ENCODE results near the gene OR2L8. TPM values are rescaled to one million over a fixed set of nuclear protein-coding genes. Genes with fewer than 3 reads are reported as not detected.

OR2L8 gene, protein sequence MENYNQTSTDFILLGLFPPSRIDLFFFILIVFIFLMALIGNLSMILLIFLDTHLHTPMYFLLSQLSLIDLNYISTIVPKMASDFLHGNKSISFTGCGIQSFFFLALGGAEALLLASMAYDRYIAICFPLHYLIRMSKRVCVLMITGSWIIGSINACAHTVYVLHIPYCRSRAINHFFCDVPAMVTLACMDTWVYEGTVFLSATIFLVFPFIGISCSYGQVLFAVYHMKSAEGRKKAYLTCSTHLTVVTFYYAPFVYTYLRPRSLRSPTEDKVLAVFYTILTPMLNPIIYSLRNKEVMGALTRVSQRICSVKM
- 0.17 TPM in 1 of 2 replicates, not detected in the other for total RNA-seq

DNA sequence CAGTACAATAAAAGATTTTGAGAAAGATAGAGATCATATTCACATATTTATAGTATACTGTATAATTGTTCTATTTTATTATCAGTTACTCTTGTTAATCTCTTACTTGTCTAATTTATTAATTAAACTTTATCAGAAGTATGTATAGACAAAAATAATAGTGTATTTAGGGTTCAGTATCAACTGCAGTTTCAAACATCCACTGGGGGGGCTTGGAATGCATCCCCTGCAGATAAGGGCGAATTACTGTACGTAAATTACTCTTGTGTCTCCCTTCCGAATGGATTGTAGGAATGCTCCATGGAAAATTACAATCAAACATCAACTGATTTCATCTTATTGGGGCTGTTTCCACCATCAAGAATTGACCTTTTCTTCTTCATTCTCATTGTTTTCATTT is at the start of gene OR2L8:
Gene OR2L8, plus strand, starts transcription at position 301 of the 400 bp plus-strand sequence. Its CDS starts 0 bp downstream, at position 301.
- no peak for DNase-seq

DNA sequence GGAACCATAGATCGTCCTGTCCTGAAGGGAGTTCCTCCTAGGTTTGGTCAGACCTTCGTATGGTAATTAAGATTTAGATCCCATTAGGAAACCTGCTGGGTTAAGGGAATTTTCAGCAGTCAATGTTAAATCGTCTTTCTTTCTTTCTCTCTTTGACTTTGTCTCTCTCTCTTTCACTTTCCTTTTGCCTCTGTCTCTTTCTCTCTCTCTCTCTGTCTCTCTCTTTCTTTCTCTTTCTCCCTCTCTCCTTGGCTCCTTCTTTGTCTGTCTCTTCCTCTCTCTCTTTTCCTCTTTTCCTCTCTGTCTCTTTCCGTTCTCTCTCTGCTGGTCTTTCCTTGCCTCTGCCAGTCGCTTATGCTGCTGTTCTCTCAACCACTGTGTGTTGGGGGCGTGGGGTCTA is 44.5 kb upstream of the OR2L8 start:
- DNase-seq = no peak

DNA sequence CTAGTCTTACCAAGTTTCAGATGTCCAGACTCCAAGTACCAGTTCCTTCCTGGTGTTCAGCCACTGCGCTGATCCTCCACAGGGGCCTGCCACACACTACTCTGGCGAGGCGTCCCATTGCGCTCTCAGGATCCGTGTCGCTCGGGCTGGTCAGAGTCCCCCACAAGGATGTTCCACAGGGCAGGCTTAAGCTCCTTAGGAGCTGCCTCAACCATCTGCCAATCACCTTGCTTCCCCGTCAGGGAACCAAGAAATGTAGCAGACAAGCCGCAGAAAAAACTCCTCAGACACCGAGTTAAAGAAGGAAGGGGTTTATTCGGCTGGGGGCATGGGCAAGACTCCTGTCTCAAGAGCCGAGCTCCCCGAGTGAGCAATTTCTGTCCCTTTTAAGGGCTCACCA is 43.5 kb upstream of the OR2L8 start:
- DNase-seq = no peak

DNA sequence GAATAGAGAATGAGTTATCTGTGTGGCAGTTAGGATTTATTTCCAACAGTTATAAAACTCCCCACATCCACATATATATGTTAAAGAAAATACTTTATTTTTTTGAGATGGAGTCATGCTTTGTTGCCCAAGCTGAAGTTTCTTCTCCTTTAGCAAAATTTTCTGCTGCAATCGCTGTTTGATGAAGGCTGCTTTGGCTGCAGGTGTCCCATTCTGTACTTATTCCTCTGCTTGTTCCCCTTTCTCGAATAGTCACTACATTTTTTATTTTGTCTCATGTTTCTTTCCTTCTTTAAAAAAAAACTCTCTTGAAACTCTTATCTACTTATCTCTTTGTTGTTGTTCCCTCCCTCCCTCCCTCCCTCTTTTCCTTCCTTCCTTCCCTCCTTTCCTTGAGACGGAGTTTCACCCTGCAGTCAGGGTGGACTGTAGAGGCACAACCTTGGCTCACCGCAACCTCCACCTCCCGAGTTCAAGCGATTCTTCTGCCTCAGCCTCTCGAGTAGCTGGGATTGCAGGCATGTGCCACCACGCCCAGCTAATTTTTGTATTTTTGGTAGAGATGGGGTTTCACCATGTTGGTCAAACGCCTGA is 42.7 kb upstream of the OR2L8 start:
- DNase-seq = no peak

DNA sequence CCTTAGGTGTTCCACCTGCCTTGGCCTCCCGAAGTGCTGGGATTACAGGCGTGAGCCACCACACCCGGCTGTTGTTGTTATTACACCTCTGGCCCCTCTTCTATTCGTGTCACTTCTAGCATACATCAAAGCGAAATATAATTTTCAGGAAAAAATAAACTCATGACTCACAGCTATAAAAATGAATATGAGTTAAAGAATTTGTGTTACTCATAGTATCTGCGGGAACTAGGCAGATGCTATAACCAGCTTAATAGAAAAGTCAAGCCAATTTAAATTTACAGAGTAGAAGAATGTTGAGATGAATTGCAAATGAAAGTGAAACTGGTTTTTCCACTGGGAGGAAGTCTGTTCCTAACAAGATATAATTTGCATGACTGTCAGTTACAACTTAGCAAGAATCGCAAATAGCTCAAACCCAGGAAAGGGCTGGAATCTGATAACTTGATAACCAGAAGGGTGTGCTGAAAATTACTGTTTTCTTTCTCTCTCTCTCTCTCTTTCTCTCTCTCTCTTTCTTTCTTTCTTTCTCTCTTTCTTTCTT is 42.1 kb upstream of the OR2L8 start:
- no peak for DNase-seq

DNA sequence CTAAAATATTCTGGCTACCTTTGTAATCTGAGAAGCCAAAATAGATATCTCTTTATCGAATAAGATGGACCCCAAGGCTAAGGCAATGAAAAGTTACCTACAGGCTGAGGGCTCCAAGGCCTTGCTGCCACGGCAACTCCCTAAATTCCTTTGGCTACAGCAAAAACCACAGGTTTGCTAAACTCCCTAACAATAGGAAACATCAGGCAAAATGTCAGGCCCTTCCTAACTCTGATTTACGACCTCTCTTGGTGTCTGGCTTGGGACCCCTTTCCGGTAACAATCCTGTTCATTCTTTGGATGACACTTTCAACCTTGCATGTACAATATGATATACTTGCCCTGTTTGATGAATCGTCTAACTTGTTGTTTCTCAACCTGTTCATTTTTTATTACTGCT is 39.9 kb upstream of the OR2L8 start:
- DNase-seq = no peak

DNA sequence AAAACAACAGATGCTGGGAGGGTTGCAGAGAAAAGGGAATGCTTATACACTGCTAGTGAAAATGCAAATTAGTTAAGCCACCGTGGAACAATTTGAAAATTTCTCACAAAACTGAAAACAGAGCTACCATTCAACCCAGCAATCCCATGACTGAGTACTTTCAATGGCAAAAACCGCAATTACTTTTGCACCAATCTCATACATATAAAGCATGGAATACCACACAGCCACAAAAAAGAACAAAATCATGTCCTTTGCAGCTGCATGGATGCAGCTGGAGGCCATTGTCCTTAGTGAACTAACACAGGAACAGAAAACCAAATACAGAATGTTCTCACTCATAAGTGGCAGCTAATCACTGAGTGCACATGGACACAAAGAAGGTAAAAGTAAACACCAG is 34.9 kb upstream of the OR2L8 start:
- DNase-seq = no peak

DNA sequence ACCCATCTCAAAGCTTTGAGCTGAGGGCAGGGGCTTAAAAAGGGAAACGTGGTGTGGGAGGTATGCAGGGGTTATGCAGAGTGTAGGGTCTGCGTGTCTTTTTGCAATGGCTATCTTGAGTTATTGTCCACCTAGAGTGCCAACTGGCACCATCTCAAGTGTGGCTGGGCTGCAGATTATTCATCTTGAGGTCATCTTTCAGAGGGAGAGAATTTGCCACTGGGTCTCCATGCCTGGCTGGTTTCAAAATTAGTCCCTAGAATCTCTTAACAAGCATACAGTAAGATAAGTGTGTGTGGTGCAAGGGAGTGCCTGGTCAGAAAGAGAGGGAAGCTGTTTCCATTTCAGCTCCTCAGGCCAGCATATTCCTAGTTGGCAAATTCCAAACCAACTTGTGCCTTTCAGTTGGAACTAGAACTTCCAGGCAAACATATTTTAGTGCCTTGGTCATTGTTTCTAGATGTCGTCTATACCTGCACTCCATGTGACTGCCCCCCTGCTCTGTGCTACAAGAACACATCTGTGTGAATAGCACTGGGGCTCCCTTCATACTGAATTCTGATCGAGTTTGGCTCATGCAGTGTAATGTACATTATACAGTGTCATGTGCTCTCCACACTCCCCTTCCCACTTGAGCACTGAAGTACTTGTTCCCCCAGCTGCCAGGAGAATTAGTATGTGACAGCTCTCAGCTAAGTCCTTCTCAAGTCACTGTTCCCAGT is 33.6 kb upstream of the OR2L8 start:
- no peak for DNase-seq

DNA sequence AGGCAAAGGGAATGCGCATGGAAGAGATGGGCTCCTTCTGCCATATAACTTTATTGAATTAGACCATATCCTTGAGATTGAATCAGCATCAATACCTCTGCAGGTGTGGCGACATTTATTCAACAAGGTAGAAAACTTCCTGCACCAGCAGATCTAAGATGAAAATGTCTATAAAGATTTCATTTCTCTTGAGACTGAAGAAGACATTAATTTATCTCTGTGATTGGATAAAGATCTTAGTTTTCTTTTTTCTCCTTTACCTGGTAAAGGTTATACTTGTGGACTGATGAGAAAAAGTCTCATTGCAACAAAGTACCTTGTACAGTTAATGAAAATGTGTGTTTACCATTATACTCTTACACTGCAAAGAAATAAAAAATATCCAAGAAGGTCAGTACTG is 28.7 kb upstream of the OR2L8 start, which contains the start of gene OR2T8:
Gene OR2T8, plus strand, starts transcription at position 301 of the 400 bp plus-strand sequence. CDS start 766 bp downstream, outside the sequence.
- DNase-seq = no peak

DNA sequence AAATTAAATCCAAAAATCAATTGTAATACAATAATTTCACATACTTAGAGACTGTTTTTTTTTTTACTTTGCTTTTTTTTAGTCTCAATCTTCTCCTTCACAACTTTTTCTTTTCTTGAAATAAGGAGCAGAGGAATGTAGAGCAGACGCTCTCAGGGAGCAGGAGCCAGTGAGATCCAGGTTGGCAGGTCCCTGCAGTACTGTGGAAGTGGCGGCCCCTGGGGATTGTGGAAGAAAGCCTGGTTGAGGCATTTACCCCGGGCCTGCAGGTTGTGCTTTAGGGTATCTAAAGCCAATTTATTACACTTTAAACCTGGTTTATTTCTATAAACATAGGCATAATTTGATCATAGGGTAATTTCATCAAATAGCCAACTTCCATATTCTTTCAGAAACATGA is 24.7 kb upstream of the OR2L8 start:
- no peak for DNase-seq

DNA sequence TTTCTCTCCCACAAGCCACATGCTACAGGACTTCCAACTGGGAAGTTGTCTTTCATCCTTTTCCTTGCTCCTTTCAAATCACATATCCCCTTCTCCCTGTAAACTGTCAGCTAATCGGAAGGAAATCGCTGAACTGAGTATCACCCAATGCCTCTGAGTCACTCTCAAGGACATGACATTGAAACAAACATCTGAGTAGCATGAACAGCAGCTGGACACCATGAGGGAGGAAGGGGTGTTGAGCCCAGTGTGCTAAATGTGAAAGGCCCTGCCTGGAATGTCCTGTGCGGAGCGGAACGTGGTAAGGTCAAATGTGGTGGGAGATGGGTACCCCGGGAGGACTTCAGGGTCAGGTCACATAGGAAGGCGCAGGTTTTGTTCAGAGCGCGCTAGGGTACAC is 23.8 kb upstream of the OR2L8 start, which contains the start of gene OR2AJ1:
Gene OR2AJ1, plus strand, starts transcription at position 22 of the 400 bp plus-strand sequence. CDS start 8,880 bp downstream, outside the sequence.
- DNase-seq = no peak

DNA sequence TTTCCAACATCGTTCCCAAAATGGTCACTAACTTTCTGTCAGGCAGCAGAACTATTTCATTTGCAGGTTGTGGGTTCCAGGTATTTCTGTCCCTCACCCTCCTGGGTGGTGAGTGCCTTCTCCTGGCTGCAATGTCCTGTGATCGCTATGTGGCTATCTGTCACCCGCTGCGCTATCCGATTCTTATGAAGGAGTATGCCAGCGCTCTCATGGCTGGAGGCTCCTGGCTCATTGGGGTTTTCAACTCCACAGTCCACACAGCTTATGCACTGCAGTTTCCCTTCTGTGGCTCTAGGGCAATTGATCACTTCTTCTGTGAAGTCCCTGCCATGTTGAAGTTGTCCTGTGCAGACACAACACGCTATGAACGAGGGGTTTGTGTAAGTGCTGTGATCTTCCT is 14.7 kb upstream of the OR2L8 start:
- DNase-seq = no peak

DNA sequence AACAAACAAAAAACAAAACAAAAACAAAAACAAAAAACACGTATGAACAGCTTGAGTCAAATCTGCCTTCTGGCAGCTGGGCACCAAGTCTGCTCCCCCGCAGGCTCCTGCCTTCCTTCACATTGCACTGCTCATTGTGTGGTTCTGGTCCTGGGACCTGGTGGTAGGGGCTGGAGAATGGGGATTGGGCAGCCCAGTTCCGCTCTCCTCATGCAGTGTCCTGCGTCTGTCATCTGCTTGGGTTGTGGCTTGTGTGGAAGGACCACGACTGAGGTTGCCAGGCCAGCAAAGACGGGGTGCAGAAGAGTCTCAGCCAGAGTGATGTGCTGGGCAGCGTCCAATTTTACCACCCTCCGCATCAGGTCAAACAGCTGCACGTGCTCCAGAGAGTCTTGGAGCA is 12.9 kb upstream of the OR2L8 start:
- no peak for DNase-seq

DNA sequence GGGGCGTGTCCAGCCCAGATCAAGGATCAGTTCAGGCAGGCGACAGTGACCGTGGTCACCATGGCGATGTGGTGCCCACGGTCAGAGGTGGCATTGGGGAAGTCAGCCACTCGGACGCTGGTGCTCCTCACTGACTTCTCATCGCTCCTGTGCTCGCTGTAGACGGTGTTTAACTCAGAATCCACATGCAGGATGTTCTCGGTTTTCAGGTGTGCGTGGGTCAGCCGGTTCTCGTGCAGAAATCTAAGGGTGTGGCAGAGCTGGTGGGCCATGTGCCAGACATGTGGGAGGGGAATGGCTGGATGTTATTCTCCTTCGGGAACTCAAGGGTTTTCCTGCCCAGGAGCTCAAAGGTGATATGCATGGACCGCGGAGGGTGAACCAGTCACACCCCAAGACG is 12.2 kb upstream of the OR2L8 start:
- DNase-seq = no peak

DNA sequence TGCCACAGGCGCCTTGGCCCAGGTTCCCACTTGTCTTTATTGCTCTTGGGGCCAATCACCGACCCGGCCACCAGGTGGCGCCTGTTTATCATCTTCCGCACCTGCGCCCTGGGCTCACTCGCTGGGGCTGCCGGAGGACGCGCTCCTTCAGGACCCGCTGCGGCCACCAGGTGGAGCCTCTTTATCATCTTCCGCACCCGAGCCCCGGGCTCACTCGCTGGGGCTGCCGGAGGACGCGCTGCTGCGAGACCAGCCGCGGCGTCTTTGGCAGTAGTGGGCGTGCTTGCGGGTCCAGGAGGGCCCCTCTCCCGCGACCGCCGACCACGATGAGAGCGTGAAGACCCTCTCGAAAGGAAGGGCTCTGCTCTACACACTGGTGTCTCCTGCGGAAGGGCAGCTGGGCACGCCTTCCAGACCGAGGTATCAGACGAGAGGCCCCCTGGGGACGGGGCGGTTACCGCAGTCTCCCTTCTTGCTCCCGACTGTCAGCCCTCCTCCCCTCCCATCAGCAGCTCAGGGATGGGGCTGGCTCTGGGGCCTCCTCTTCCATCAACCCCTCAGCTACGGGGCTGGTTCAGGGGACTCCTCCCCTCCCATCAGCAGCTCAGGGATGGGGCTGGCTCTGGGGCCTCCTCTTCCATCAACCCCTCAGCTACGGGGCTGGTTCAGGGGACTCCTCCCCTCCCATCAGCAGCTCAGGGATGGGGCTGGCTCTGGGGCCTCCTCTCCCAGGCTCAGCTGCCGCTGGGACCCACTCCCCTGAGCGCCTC is 11.5 kb upstream of the OR2L8 start:
- DNase-seq = peak; percentile 2

DNA sequence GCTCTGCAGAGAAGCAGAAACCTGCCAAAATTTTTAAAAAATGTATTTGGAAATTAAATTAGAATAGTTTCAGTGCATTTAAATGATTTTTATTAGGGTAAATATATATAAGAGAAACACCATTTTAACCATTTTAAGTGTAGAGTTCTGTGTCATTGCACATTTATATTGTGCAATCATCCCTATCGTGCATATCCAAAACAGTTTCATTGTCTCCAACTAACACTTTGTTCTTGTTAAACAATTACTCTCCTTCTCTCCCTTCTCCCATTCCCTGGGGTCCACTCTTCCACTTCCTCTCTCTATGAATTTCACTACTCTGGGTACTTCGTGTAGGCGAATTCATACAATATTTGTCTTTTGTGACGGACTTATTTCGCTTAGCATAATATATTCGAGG is 6.0 kb upstream of the OR2L8 start:
- no peak for DNase-seq

DNA sequence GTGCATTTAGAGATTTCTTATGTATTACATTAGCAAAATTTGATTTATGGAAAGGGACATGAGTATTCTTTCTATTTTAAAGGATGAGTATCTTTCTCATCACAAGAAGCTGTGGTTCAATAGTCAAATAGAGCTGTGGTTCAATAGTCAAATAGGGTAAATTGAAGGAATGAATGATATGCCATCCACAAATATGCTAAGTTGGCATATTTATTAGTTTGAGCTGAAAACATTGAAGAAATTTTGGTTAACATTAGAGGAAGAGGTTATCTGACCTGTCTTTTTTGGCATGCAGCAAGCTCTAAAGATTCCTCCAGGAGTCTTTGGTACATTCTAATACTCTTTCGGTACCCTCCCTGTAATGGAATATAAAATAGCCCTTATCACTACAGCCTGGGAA is 4.8 kb downstream of the OR2L8 start:
- no peak for DNase-seq

DNA sequence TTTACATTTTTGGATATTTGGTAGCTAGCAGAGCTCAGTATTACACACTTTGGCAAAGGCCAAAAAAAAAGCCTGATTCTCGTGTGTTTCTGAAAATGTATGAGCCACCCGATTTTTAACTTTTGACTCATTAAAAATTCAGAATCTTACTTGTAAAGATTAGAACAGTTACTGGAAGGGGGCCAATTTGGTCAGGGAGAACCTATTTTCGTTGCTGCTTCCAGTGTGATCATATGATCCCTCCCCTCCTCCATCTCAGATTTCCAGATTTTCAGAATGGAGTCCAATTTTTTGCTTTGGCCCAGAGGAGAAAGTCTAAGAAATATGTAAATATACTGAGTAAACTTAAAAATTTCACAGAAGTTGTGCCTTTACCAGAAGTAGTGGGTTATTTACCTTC is 13.1 kb downstream of the OR2L8 start:
- no peak for DNase-seq

DNA sequence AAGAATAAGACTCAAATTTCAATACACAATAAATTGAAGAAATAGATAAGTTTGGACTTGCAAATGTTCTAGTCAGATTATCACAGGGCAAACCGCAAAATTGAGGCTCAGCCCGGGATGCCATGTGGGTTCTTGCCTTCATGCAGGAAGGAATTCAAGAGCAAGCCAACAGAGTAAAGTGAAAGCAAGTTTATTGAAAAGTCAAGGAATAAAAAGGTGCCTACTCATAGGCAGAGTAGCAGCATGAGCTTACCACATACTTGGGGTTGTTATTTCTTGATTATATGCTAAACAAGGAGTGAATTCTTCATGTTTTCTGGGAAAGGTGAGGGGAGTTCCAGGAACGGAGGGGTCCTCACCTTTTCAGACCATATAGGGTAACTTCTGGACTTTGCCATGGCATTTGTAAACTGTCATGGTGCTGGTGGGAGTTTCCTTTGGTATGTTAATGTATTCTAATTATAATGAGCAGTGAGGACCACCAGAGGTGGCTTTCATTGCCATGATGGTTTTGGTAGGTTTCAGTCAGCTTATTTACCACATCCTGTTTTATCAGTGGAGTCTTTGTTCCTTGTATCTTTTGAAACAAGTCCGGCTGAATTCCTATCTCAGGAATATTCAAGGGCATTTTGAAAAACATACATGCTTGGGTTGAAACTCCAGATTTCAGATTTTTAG is 14.4 kb downstream of the OR2L8 start:
- no peak for DNase-seq

DNA sequence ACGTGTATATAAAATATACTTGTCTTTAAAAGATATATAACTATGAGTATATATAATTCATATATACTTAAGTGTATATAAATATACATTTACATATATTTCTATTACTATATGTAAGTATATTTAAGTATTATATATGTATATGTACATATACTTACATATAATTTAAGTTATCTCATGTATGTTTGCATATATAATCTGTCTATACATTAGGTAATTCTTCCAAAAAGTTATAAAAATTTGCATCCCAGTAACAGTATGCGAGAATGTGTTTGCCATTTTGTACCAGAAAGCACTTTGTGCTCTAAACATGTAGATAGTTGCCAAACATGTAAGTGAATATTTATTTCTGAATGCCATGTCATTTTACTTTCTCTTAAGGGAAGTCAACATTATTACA is 16.3 kb downstream of the OR2L8 start, which contains the start of gene OR2AK2:
Gene OR2AK2, plus strand, starts transcription at position 301 of the 400 bp plus-strand sequence. CDS start 144 bp downstream, outside the sequence.
- no peak for DNase-seq

DNA sequence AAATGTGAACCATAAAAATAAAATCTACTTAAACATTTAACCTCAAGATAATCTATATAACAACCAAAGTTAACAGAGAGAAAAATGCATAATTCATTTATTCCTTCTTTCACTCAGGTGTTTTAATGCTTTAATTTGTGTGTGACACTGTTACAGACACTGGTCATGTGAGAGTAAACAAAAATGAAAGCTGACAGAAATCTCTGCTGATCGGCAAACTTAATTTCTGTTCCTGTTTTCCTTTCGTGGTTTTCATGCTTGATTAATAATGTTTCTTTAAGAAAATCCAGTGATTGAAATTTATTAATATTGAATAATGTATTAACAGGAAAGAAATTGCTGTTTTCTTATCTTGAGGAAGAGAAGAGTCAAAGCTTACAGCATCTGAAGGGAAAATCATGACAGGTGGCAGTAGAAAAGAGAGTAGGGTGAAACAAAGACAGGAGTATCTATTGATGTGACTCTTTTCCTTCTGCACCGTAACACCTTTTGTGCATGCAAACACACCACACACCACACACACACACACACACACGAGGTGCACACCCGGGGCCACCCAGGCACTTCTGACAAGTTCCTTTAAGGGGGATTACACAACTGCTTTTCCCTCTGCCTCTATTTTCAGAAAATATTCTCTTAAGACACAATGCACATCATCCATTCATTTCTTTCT is 18.0 kb downstream of the OR2L8 start:
- DNase-seq = no peak
